ENCODE results near the gene BCOR.

BCOR gene

DNA sequence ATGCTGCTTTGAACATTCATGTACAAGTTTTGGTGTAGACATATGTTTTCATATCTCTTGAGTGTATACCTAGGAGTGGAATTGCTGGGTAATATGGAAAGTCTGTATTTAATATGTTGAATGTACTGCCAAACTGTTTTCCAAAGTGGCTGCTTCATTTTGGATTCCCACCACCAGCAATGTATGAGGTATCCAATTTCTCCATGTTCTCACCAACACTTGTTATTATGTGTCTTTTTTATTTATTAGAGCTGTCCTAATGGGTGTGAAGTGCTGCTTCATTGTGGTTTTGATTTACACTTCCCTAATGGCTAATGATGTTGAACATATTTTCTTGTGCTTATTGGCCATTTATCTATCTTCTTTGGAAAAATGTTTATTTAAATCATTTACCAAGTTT, 60.4 kb downstream of the BCOR start:
- H3K4me3 ChIP-seq (ENCODE audit: low read depth, low read length): no peak overlapping the region

DNA sequence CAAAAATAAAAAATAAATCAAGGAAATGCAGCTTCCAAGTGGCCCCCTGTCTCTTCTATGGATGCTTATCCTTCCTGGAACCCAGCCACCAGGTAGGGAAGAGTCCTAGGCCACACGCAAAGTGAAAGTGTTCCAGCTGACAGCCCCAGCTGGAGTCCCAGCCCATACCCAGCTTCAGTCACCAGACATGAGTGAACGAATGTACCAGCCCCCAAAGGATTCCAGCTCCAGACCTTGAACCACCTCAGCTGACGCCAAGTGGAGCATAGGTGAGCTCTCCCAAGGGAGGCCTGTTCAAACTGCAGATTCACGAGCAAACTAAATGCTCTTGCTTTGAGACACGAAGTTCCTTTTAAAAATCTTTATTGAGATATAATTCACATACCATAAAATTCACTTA, 62.0 kb downstream of the BCOR start:
- H3K4me3 ChIP-seq (ENCODE audit: low read depth, low read length): no peak overlapping the region

DNA sequence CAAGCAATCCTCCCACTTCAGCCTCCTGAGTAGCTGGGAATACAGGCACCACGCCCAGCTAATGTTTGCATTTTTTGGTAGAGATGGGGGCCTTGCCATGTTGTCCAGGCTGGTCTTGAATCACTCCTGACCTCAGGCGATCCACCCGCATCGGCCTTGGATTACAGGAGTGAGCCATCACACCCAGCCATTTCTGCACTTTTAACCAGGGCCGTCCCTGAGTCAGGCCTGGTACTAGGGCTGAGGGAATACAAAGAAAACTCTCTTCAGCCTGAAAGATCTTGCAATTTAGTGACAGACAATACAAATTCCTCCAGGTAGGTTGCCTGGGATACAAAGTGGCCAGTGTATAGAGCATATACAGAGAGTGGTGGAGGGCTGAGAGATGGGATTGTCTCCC, 65.8 kb downstream of the BCOR start:
- no peak overlapping the region for H3K4me3 ChIP-seq (ENCODE audit: low read depth, low read length)

DNA sequence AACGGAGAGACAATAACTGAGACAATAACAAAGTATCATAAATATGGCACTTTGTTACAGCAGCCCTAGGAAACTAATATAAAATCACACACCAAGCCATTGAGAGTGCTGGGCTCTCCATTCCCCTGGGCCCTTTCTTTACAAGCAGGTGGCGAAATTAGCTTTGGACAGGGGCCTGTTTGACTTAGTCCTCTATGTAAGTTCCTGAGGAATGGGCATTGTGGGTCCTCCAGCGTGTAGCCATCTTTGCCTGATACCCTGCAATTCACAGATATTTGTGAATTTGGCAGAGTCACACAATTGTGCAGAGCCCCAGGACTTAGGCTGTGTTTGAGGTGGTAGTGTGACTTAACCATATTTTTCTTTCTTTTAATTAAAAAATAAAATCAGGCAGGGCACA, 67.6 kb downstream of the BCOR start:
- H3K4me3 ChIP-seq (ENCODE audit: low read depth, low read length): no peak overlapping the region

DNA sequence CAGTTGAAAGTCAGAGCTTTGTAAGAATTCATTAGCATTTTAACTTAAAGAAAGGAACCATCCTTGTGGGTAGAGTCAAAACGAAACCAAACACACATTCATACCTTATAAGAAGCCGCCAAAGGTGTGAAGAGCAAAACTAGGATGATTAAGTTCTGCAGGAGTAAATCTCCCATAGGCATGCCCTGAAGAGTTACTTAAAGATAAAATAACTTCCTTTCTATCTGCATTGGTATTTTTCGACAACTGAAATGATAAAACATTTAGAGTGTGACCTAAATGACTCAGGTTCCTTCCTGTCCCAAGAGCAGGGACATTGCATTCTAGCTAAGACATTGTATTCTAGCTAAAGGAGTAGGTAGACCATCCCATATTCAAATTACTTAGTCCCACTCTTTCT, 75.3 kb downstream of the BCOR start:
- no peak overlapping the region for H3K4me3 ChIP-seq (ENCODE audit: low read depth, low read length)

DNA sequence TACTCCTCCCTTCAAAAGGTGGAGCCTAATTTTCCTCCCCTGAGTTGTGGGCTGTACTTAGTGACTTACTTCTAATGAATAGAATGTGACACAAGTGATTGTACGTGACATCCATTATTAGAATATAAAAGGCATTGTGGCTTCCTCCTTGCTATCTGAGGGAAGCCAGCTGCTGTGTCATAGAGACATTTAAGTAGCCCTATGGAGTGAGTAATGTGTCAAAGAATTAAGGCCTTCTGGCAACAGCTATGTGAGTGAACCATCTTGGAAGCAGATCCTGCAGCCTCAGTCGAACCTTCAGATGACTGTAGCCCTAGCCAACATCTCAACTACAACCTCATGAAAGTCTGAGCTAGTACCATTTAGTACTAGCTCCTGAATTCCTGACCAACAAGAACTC, 76.1 kb downstream of the BCOR start:
- no peak overlapping the region for H3K4me3 ChIP-seq (ENCODE audit: low read depth, low read length)

DNA sequence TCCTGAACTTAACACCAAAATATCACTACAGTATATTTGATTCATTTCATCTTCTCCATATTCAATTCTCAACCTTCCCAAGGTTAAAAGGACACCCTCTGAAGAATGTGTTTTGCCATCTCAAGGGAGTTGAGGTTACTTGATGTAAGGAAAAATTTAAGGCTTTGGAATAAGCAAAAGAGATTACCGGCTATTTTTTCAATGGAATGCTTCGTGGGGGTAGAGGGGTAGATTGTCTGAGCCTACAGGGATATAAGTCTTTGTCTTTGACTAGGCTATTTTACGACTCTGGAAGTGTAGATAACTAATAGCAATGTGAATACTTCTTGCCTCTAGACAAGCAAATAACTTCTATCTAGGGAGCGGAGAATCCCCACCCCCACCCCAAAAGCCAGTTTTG, 78.2 kb downstream of the BCOR start:
- H3K4me3 ChIP-seq (ENCODE audit: low read depth, low read length): no peak overlapping the region

DNA sequence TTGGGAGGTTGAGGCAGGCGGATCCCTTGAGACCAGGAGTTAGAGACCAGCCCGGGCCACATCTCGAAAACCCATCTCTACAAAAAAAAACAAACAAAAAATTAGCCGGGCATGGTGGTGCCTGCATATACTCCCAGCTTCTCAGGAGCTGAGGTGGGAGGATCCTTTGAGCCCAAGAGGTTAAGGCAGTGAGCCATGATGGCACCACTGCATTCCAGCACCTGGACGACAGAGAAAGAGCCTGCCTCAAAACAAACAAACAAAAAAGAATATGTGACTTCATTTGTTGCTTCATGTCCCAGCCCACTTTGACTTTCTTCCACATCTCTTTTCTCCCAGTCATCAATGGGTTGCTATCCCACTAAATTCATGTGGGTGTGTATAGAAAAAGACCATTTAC, 79.7 kb downstream of the BCOR start:
- H3K4me3 ChIP-seq (ENCODE audit: low read depth, low read length): no peak overlapping the region

DNA sequence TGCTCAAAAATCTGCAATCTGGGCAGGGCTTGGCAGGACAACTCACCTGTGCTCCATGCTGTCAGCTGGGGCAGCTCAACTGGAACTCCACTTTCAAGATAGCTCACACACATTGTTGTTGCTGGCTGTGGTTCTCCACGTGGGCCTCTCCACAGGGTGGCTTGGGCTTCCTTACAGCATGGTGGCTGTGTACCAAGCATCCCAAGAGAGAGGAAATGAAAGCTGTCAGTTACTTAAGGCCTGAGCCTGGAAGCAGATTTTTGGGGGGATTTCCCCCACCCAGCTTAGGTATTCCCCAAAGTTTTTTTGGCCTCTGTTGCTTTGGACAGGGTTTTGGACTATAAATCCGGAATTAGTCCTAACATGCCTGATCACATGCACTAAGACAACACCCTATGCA, 81.0 kb downstream of the BCOR start:
- no peak overlapping the region for H3K4me3 ChIP-seq (ENCODE audit: low read depth, low read length)

DNA sequence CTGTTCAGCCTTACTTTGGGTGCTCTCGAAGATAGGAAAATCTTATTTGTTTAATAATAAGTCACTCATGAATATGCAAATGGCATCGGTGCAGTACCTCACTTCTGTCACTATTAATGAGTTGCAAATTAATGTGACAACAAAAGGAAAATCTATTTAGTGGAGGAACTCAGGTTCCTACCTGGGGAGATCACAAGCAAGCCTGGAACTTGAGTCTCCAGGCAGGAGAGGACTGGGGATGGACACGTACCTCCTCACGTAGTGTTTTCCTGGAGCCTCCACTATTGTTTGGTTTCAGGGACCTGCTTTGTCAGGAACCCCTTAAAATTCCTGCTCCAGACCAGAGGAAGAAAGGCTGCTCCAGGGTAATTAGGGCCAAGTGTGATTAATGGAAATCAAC, 82.1 kb downstream of the BCOR start:
- H3K4me3 ChIP-seq (ENCODE audit: low read depth, low read length): no peak overlapping the region

DNA sequence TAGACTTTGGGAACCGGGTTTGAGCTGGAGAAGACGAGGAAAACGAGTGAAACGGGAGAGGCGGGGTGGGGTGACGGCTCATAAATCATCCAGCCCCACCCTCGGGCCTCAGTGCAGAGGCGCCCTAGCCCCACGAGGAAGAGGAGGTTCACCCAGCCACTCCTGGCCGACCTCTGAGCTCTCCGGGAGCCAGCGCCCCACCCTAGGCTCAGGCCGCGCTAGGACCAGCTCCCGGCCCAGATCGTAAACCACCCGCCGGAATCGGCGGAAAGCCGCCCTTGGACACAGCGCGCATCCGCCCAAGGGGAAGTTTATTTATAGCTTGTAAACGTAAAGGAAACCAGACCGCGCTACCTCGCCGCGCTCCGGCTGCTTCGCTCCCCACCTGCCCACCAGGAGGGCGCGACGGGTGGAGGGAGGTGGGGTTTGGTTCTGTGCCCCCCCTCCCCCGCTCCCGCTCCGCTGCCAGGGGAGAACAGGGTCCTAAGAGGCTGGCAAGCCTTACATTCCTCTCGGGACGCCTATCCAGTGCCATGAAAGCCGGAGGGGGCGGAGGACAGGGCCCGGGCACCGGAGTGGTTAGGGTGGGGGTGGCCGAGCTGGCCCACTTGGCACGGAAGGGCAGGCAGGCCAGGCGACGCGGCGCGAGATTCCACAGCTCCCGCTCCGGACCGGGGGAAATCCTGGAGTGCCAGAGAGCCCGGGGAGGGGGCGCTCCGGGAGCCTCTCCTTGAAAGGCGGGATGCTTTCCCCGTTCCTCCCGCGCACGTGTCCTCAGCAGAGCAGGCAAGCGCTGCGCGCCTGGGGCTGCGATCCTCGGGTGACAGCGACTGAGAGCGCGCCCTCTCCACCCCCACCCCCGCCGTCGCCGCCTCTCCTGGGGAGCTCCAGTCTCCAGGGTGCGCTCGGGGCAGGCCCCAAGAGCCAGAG, 84.2 kb downstream of the BCOR start:
- H3K4me3 ChIP-seq (ENCODE audit: low read depth, low read length): no peak overlapping the region

DNA sequence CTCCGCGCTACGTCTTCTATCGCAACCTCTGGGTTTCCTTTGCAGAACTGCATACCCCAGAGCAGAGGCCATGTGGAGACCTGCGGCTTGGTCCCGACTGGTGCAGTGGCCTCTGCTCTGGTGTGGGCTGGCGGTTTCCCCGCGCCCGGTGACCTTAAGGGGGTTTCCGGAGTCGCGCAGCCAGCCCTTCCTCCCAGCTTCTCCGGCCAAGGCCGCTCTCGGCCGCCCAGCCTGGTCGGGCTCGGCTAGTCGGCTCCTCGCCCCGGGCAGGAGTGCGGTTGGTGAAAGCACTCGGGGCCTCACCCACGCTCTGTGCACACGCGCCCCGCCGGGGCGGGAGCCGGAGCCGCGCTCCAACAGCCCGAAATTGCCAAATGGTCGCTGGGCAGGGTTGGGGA, 84.9 kb downstream of the BCOR start:
- no peak overlapping the region for H3K4me3 ChIP-seq (ENCODE audit: low read depth, low read length)

DNA sequence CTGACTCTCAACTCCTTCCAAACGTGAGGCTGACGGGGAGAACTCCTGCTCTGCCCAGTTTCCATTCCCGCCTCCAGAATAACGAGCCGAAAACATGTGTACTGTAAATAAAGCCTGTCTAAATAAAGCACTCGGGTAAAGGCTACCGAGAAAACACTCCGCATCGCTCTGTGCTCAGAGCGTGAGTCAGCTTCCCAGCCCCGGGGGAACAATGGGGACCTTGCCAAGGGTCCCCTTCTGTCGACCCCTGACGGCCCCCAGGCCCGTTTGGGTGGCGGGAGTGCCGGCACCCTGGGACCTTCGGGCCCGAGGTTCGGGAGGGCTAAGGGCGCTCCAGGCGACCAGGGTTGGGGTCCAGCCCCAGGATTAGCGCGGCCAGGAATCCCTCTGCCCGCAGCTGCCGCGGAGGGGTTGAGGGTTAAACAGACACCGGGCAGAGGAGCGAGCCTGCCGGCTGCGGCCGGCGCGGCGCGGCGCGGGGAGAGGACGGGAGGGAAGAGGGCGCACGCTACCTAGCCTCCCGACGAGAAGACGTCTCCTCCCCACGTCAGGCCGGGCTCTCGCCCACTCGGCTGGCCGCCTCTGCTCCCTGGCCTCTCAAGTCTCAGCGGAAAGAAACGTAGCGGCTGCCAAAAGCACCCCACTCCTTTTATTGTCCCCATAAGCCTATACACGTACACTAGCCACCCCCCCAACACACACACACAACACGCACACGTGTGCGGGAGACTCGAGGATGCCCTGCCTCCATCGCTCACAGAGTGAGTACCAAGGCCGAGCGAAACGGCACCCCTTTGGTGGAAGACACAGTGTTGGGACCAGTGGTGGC, 85.5 kb downstream of the BCOR start:
- H3K4me3 ChIP-seq (ENCODE audit: low read depth, low read length): no peak overlapping the region

DNA sequence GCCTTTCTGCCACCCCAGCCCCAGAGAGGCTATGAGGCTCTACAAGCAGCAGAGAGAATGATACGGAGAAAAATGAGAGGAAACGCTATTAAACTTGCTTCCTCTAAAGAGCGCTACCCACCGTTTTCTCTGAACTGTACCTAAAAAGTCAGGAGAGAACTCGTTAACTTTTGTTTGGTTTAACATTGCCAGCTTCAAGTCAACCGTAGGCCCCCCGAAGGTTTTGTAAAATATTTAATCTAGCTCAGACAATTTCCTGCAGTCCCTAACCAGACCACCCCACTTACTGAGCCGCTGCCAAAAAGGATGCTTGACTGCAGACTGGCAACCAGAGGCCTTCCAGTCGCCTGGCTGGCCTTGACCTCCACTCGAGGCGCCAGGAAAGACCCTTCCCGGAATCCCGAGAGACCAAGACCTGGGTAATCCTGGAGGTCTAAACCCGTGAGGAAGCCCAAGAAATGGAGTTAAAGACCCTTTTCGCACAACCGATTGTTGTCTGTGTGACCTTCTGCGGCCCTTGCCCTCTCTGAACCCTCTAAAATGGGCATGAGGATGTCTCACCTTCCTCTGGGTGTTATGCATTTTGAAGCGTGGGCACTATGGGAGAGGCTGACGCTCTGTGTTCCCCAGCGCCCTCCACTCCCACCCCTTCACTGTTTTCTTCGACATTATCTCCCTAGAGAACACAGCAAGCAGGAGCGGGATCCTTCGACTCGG, 86.3 kb downstream of the BCOR start:
- H3K4me3 ChIP-seq (ENCODE audit: low read depth, low read length): no peak overlapping the region

DNA sequence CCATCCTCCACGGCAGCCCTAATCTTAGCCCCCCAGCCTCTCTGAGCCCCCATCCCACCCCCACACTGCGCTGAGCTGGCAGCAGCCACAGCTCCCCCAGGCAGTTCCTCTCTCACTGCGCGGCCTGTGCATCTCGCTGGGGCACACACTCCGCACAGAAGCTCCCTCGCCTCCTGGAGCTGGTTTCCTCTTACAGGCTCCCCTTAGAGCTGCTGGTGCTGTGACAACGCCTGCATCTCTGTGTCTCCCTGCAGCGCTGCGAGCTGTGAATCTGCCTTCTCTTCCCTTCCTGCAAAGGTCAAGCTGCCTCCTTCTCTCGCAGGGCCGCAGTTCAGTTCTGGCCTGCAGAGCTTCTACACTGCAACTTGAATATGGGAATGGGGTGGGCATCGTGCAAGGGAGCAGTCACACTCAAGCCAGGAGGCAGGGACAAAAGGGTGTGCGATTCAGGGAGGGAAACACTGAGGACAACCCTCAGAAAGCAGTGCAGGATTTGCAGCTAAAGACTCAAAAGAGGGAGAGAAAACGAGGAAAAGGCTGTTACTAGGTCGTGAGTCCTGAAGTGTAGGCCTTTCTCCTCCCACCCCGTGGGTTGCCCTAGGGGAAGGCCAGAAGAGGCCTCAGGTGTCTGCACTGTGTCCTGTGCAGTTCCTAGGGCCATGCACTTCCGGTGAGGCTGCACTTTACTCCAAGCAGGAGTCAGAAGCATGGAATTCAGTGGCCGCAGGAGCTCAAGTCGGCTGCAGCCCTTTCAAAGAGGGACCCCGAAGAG, 87.0 kb downstream of the BCOR start:
- H3K4me3 ChIP-seq (ENCODE audit: low read depth, low read length): no peak overlapping the region

DNA sequence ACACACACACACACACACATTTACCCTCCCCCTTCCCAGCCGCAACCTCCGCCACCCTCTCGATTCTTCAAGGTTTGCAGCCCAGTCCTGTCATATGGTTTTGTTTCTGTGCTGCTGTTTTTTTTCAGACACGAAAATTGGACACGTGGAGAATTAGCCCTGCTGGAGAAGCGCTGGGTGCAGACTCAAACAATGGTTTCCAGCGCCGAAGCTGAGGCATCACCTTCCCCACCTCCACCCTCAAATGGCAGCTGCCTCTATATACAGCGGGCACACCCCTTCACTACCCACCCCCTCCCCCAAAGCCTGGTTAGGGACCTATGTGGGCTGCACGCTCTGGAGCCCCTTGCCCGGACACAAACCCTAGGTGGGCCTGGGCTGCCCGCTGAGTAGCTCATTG, 87.9 kb downstream of the BCOR start:
- H3K4me3 ChIP-seq (ENCODE audit: low read depth, low read length): no peak overlapping the region

DNA sequence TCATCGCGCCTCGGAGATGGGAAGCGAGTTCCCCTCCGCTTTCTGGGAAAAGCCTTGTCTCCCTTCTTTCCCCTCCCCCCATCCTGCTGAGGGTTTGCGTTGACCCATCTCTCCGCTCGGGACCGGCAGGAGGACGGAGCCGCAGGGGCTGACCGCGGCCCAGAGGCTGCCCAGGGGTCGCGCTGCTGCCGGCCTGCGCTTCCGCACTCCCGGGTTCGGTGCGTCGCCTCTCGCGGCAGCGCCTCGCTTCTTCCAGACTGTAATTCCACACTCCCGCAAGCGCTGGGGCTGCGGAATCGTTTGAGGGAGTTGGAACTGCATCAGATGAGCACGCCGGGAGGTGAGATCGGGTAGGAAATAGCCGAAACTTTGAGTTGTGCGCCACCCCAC, 88.3 kb downstream of the BCOR start:
- H3K4me3 ChIP-seq (ENCODE audit: low read depth, low read length): no peak overlapping the region

DNA sequence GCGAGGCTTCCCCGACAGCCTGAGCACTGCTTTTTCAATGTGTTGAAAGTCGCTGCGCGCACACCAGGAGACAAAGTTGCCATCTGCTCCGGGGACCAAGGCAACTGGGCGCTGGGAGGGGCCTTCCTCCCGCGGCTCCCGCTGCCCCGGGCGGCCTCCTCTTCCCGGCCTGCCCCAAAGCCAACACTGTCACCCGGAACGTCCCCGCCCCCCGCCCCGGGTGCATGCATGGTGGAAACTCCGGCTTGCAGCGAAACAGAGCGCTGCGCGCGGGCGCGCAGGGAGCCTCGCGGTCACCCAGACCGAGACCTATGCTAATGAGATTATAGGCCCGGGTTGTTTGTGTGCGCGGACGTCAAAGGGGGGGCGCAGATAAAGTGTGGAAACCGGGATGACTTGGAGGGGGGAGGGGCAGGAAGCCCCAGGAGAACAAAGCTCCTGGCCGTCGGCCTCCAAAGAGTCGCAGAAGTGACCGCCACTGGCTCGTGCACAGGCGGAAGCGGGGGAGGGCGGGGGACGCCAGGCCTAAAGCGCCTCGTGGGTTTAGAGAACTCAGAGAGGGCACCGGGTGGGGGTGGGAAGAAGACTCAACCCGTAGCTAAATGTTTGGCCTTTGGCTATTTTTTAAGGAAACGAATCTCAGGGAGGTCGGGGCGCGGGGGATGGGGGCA, 88.8 kb downstream of the BCOR start:
- H3K4me3 ChIP-seq (ENCODE audit: low read depth, low read length): no peak overlapping the region

DNA sequence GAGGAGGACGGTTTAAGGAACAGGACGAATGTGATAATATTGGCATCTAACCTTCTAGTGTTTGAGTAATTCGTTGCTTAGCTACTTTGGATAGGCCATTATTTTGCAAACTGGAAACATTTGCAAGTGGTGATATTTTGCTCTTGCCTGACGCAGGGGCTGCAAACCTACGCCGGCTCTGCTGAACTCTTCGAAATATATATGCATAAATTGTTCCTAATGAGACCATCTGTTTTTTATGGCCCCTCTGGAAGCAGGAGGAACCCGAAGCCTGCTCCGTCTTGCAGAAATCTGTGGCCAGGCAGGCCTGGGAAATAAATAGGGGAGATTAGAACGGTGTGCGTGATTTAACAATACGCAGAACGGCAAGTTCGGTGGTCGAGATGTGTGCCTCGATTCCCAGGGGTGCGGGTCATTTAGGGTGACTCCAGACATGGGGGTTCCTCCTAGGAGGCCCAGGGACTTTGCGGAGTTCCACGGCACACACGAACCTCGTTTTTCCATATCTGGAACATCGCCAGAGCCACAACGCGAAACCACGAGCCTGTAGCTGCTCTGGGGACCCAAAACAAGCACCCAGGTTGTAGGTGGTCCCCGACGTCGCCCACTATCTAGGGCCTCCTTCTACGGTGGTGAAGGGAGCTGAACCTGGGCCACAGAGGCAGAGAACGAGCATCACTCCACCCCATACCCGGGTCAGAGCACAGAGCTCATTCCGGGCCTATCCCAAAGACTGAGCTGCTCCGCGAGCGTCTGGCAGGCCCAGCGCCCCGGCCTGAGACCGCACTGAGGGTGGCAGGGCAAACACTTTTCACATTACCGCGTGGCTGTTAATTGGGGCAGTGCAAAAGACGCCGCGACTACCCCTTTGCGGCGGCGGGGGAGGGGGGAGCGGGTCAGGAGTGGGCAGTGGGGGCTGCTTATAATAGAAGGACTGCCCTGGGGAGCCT, 89.7 kb downstream of the BCOR start:
- no peak overlapping the region for H3K4me3 ChIP-seq (ENCODE audit: low read depth, low read length)
